ENCODE data around the gene MTARC2.

MTARC2 gene

DNA sequence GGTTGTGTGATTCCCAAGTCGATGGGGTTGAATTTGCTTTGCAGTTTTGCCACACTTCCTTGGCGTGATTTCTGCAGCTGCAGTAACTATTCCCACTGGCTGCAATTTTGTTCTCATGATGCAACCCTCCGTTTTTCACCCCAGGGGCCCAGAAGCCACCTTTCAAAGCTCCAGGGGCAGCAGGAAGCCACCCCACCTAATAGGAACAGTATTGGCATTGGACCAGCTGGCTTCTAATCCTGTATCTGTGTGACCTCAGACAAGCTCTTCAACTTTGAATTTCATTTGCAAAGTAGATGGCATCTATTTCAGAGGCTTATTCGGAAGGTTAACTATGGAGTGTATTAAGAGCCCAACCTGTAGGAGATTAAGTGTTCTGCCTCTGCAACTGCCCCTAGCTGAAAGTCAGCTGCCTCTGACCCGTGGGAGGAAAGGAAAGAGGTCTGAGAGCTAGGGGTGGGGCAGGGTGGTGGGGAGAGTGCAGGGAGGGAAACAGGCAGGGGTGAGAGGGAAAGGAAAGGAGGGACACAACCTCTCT lies 45.3 kb upstream of the MTARC2 start:
- Histone ChIP-seq H3K36me3 (replicated peaks) (no peaks in the 10 kb centered on the region), H3K27ac (no peak overlapping the region), H3K27me3 (replicated peaks) (no peaks in the 10 kb centered on the region), H3K4me3 (ENCODE audit: low read depth, low read length) (no peak overlapping the region)
- in situ Hi-C loops (cut with HindIII; ENCODE audit: low pct_ligation_motif_present, low sequenced_read_pairs) = no loop called here
- no peak for DNase-seq
- no peak for TF ChIP-seq CTCF (IDR thresholded peaks at IDR 0.05; ENCODE audit: low read depth, low read length, missing control alignments)

DNA sequence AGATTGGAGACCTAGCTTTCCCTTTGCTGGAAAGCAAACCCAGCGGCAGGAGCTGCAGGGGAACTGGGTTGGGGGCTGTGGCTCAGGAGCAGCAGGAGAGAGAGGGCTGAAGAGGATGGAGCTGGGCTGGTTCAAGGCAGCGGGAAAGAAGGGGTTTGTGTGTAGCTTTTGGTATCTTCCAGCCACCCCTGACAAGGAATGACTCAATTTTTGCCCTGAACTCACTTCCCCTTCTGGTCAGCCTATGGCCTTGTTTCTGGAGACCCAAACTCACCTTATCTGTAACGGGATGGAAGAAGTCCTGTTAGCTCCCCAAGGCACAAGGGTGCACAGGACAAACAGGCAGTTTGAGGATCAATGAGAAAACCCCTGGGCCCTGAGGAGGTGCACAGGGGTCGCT lies 44.8 kb upstream of the MTARC2 start:
- H3K4me3 ChIP-seq (ENCODE audit: low read depth, low read length) = no peak overlapping the region
- in situ Hi-C loops (cut with HindIII; ENCODE audit: low pct_ligation_motif_present, low sequenced_read_pairs) = no loop called here
- H3K27ac ChIP-seq = no peak overlapping the region
- no peak for DNase-seq
- no peak for TF ChIP-seq CTCF (IDR thresholded peaks at IDR 0.05; ENCODE audit: low read depth, low read length, missing control alignments)
- H3K36me3 ChIP-seq (replicated peaks) = no peaks in the 10 kb centered on the region
- no peaks in the 10 kb centered on the region for H3K27me3 ChIP-seq (replicated peaks)

DNA sequence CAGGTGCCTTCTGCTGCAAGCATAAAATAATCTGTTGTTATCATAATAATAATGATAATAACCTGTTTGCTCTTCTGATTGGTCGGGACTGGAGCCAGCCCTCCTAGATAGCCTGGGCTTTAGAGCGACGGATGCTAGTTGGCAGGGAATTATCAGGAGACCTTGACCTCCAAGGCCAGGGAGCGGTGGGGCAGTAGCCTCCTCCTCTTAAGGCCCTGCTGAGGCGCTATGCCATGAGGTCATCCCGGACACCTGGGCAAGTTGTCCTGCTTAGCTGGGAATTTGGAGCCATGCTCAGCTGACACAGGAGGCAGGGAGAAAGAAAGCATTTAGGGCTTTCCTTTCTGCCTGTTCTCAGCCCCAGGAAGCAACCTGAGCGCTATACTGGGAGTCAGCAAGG lies 42.3 kb upstream of the MTARC2 start:
- DNase-seq = no peak
- H3K27ac ChIP-seq = no peak overlapping the region
- no peak for TF ChIP-seq CTCF (IDR thresholded peaks at IDR 0.05; ENCODE audit: low read depth, low read length, missing control alignments)
- in situ Hi-C loops (cut with HindIII; ENCODE audit: low pct_ligation_motif_present, low sequenced_read_pairs) = no loop called here
- H3K4me3 ChIP-seq (ENCODE audit: low read depth, low read length) = no peak overlapping the region
- H3K27me3 ChIP-seq (replicated peaks) = no peaks in the 10 kb centered on the region
- H3K36me3 ChIP-seq (replicated peaks) = no peaks in the 10 kb centered on the region

DNA sequence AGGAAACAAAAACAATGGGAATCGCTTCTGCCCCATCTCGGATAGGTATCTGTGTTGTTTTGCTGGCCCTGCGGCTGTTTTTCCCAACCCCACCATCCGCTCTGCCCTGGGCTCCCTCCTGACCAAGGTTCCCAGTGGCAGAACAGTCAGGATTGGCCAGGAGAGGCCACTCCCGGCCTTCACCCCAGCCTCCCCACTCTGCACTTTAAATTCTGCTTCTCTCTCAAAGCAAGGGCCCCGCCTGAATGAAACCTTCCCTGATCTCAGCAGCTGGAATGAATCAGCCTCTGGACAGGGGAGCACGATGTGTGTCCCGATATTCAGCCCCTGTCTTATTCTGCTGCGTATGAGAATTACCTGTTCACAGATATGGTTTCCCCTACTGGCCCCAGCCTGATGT lies 41.6 kb upstream of the MTARC2 start:
- TF ChIP-seq CTCF (IDR thresholded peaks at IDR 0.05; ENCODE audit: low read depth, low read length, missing control alignments) = no peak
- no peak overlapping the region for H3K4me3 ChIP-seq (ENCODE audit: low read depth, low read length)
- H3K27me3 ChIP-seq (replicated peaks) = no peaks in the 10 kb centered on the region
- H3K27ac ChIP-seq = no peak overlapping the region
- no peak for DNase-seq
- no peaks in the 10 kb centered on the region for H3K36me3 ChIP-seq (replicated peaks)
- in situ Hi-C loops (cut with HindIII; ENCODE audit: low pct_ligation_motif_present, low sequenced_read_pairs) = no loop called here

DNA sequence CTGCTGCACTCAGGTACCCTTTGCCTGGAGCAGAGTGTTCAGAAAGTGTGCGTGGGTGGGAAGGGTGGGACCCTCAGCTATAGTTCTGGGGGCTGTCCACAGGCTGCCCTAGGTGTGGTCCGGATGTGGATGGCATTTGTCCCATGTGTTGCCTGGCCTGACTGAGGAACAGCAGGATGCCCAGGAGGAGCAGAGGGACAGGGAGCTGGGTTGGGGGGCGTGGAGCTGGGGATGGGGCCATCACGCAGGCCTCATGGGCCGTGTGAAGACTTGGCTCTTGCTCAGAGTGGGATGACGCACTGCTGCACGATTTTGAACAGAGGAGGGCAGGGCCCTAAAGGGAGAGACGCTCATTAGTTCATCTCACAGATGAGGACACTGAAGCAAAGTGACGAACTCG lies 41.0 kb upstream of the MTARC2 start:
- H3K4me3 ChIP-seq (ENCODE audit: low read depth, low read length) = no peak overlapping the region
- DNase-seq = no peak
- in situ Hi-C loops (cut with HindIII; ENCODE audit: low pct_ligation_motif_present, low sequenced_read_pairs) = no loop called here

More for the DNA sequence above, 41.0 kb upstream of the MTARC2 start:
- no peak for TF ChIP-seq CTCF (IDR thresholded peaks at IDR 0.05; ENCODE audit: low read depth, low read length, missing control alignments)
- Histone ChIP-seq H3K36me3 (replicated peaks) (no peaks in the 10 kb centered on the region), H3K27ac (no peak overlapping the region), H3K27me3 (replicated peaks) (no peaks in the 10 kb centered on the region)

Measured in brain microvascular endothelial cell (primary cell).